ENCODE data around the gene CDK5R2.

GRCh38 chr2:218920504-218920903 lies 39.0 kb upstream of the CDK5R2 start:
- TF ChIP-seq CTCF (IDR thresholded peaks at IDR 0.05; ENCODE audit: insufficient read depth, low read depth, low read length), result no peak
- TF ChIP-seq EZH2 (IDR thresholded peaks at IDR 0.05; ENCODE audit: insufficient read depth, low read length), result no peak
